NCI-H2196 (cell line): ENCODE results near the gene CLNS1A.
"Not testable (repeated sequence)": the region's sequence is repeated elsewhere in the genome, so short reads cannot be mapped to it uniquely, and the experiment has no call there.

ENCODE experiments used
- DNase-seq: peaks from one replicate; lab custom pipeline; 2025; ENCODE audit not compliant: unreplicated experiment; lab: John Stamatoyannopoulos, UW

CLNS1A gene

GRCh38 chr11:77619576-77620198 lies 17.9 kb downstream of the CLNS1A start:
- peak; percentile 85 for DNase-seq

GRCh38 chr11:77617892-77618291 lies 19.7 kb downstream of the CLNS1A start:
- DNase-seq, result no peak

- no peak for DNase-seq
These were observed 25.7 kb downstream of the CLNS1A start for GRCh38 chr11:77611921-77612320.

GRCh38 chr11:77609234-77609633 lies 28.4 kb downstream of the CLNS1A start:
- no peak for DNase-seq

- DNase-seq, result no peak
These were observed 33.3 kb downstream of the CLNS1A start for GRCh38 chr11:77604281-77604680.

- no peak for DNase-seq
These were observed 35.1 kb downstream of the CLNS1A start for GRCh38 chr11:77602381-77603088.

GRCh38 chr11:77598195-77598594 lies 39.4 kb downstream of the CLNS1A start:
- DNase-seq, result no peak

- no peak for DNase-seq
These were observed 41.0 kb downstream of the CLNS1A start for GRCh38 chr11:77596626-77597025.

- no peak for DNase-seq
These were observed 43.7 kb downstream of the CLNS1A start for GRCh38 chr11:77593883-77594282.

GRCh38 chr11:77592727-77593126 lies 44.9 kb downstream of the CLNS1A start:
- DNase-seq, result no peak

GRCh38 chr11:77590194-77590782 lies 47.3 kb downstream of the CLNS1A start:
- DNase-seq, result peak; percentile 44

- DNase-seq, result peak; percentile 91
These were observed 47.9 kb downstream of the CLNS1A start, which contains the start of gene AQP11 for GRCh38 chr11:77589521-77590193. Gene AQP11, plus strand, starts transcription at chr11:77589953. Its CDS starts 40 bp downstream, at chr11:77589993.

- DNase-seq, result no peak
These were observed 48.4 kb downstream of the CLNS1A start for GRCh38 chr11:77589181-77589520.

GRCh38 chr11:77580712-77581337 lies 56.8 kb downstream of the CLNS1A start:
- DNase-seq, result peak; percentile 44

GRCh38 chr11:77575428-77575827 lies 62.2 kb downstream of the CLNS1A start:
- DNase-seq, result not testable (repeated sequence)

- DNase-seq, result not testable (repeated sequence)
These were observed 66.7 kb downstream of the CLNS1A start for GRCh38 chr11:77570896-77571295.

GRCh38 chr11:77569676-77570070 lies 67.9 kb downstream of the CLNS1A start:
- DNase-seq, result no peak

- DNase-seq, result no peak
These were observed 68.5 kb downstream of the CLNS1A start for GRCh38 chr11:77568916-77569675.

- no peak for DNase-seq
These were observed 69.3 kb downstream of the CLNS1A start for GRCh38 chr11:77568306-77568705.
